Keratinocyte (primary cell): ENCODE results near the gene OAF. TPM values are rescaled to one million over a fixed set of nuclear protein-coding genes. Genes with fewer than 3 reads are reported as not detected.
A peak's percentile ranks its signal among the peaks of the same experiment; 100 is the strongest.

Source experiments
- DNase-seq: peaks from one replicate; pipeline ENCODE4 v3.0.0-alpha.2; 2011; ENCODE audit warnings: low read depth, missing footprints, low spot score
- FAIRE-seq: peaks from 2 replicates; lab custom pipeline; 2011; peaks lifted over from hg19 to GRCh38; lab: Jason Lieb, UNC
- H2AFZ ChIP-seq: 2 replicates; pipeline ENCODE4 v1.6.0; 2012; ENCODE audit warnings: low read length, control low read depth, inconsistent platforms; ENCODE audit not compliant: control insufficient read depth
- H3K27ac ChIP-seq: 2 replicates; pipeline ENCODE4 v1.5.1; 2011; ENCODE audit warnings: low read length; ENCODE audit not compliant: control insufficient read depth, insufficient read depth
- H3K27me3 ChIP-seq: 3 replicates; pipeline ENCODE4 v1.6.0; 2011; ENCODE audit warnings: low read length; ENCODE audit not compliant: control insufficient read depth, insufficient read depth; ENCODE audit errors: extremely low read depth
- H3K36me3 ChIP-seq, 2 experiments: 2 replicates in 1 of 2; 3 replicates in 1 of 2; pipeline ENCODE4 v1.5.1; 2011; ENCODE audit warnings: low read length in 2 of 2, mild to moderate bottlenecking in 1 of 2; ENCODE audit not compliant: control insufficient read depth in 2 of 2, insufficient read depth in 2 of 2; ENCODE audit errors: extremely low read depth in 1 of 2
- H3K4me1 ChIP-seq: 3 replicates; pipeline ENCODE4 v1.5.1; 2011; ENCODE audit warnings: low read length; ENCODE audit not compliant: control insufficient read depth, insufficient read depth; ENCODE audit errors: extremely low read depth
- H3K4me2 ChIP-seq: 3 replicates; pipeline ENCODE4 v1.6.0; 2011; ENCODE audit warnings: low read depth, low read length; ENCODE audit not compliant: control insufficient read depth, insufficient read depth; ENCODE audit errors: extremely low read depth
- H3K4me3 ChIP-seq, 3 experiments: fragments of 200-600 bp in 1 of 3; sonication (generic) in 1 of 3; 2 replicates in 2 of 3; 3 replicates in 1 of 3; pipeline ENCODE4 v1.5.1; 2011 to 2016; ENCODE audit warnings: low read length in 3 of 3, mild to moderate bottlenecking in 3 of 3, control low read depth in 2 of 3, inconsistent platforms in 1 of 3, low read depth in 1 of 3, mixed read lengths in 1 of 3, mixed run types in 1 of 3, moderate library complexity in 1 of 3; ENCODE audit not compliant: control insufficient read depth in 2 of 3, insufficient read depth in 2 of 3; ENCODE audit errors: extremely low read depth in 1 of 3
- H3K79me2 ChIP-seq: 2 replicates; pipeline ENCODE4 v1.6.0; 2012; ENCODE audit warnings: low read length; ENCODE audit not compliant: control insufficient read depth, insufficient read depth
- H3K9ac ChIP-seq: 3 replicates; pipeline ENCODE4 v1.6.0; 2011; ENCODE audit warnings: low read length; ENCODE audit not compliant: control insufficient read depth, insufficient read depth; ENCODE audit errors: extremely low read depth
- H3K9me1 ChIP-seq: 3 replicates; pipeline ENCODE4 v1.6.0; 2011; ENCODE audit warnings: low read length; ENCODE audit not compliant: control insufficient read depth, insufficient read depth; ENCODE audit errors: extremely low read depth
- H3K9me3 ChIP-seq: 2 replicates; pipeline ENCODE4 v1.5.1; 2012; ENCODE audit warnings: low read depth, low read length; ENCODE audit not compliant: control insufficient read depth
- H4K20me1 ChIP-seq: 3 replicates; pipeline ENCODE4 v1.6.0; 2011; ENCODE audit warnings: low read length; ENCODE audit not compliant: control insufficient read depth, insufficient read depth; ENCODE audit errors: extremely low read depth
- CTCF ChIP-seq, 3 experiments: IDR thresholded peaks in 1 of 3; conservative IDR thresholded peaks in 1 of 3; optimal IDR thresholded peaks in 1 of 3; 2 replicates in 2 of 3; 3 replicates in 1 of 3; pipeline versions ENCODE3 to v1.5.1; 2011; ENCODE audit warnings: low read length in 3 of 3, mild to moderate bottlenecking in 3 of 3, moderate library complexity in 2 of 3, control low read depth in 1 of 3, inconsistent platforms in 1 of 3; ENCODE audit not compliant: insufficient read depth in 2 of 3; ENCODE audit errors: extremely low read depth in 1 of 3
- EZH2 ChIP-seq: IDR thresholded peaks from one replicate; pipeline ENCODE4 v1.6.1; 2012; ENCODE audit warnings: inconsistent platforms, mild to moderate bottlenecking, low read length, moderate library complexity
- dilution Hi-C: fragments of 300-500 bp; cut with MboI; formaldehyde crosslinking; loops from one replicate; pipeline ENCODE4 v1.7.0; 2020; ENCODE audit warnings: low sequenced_read_pairs; ENCODE audit not compliant: extremely low pct_ligation_motif_present
- polyA plus RNA-seq, 5 experiments: library from polyadenylated mRNA; depleted of rRNA in 3 of 5; stranded (reverse) in 3 of 5; stranded (forward) in 1 of 5; unstranded in 1 of 5; fragments of >200 nt; gene quantifications; 1 replicate in 1 of 5; 2 replicates in 3 of 5; 3 replicates in 1 of 5; pipeline versions ENCODE4 v1.2.1 to v1.2.3, GENCODE V29; 2011 to 2012; ENCODE audit warnings: missing spikeins in 2 of 5, low read depth in 1 of 5, low replicate concordance in 1 of 5

Gene OAF
- polyA plus RNA-seq, 1 donor (not counting 4 experiments of a cell fraction or from before 2014, with no cell fraction given) = 11.2 TPM

- peaks cover 2% of the 10 kb centered on the region for H3K9me3 ChIP-seq
- no peak overlapping the region for H3K4me2 ChIP-seq
- dilution Hi-C loops = no loop called here
- H3K27ac ChIP-seq = no peak overlapping the region
- H3K27me3 ChIP-seq = peaks cover 5% of the 10 kb centered on the region
- no peaks in the 10 kb centered on the region for H3K79me2 ChIP-seq
- no peaks in the 10 kb centered on the region for H3K36me3 ChIP-seq
- DNase-seq (no peak), FAIRE-seq (no peak)
- no peaks in the 10 kb centered on the region for H4K20me1 ChIP-seq
- no peaks in the 10 kb centered on the region for H3K4me1 ChIP-seq
- H2AFZ ChIP-seq = no peak overlapping the region
- H3K4me3 ChIP-seq = no peak overlapping the region
- TF ChIP-seq EZH2 (no peak), CTCF (optimal IDR thresholded peaks at IDR 0.05 in 1 of 3, IDR thresholded peaks at IDR 0.05 in 1 of 3, conservative IDR thresholded peaks at IDR 0.05 in 1 of 3; ENCODE audit: extremely low read depth in 1 of 3, insufficient read depth in 2 of 3, low read length in 3 of 3) (no peak)
- H3K9ac ChIP-seq = no peak overlapping the region
- no peaks in the 10 kb centered on the region for H3K9me1 ChIP-seq
Observed at GRCh38 chr11:120228794-120229384, 18.1 kb downstream of the OAF start.

- H3K4me1 ChIP-seq = no peaks in the 10 kb centered on the region
- no peak overlapping the region for H3K9ac ChIP-seq
- no peak overlapping the region for H3K4me3 ChIP-seq
- peaks cover 11% of the 10 kb centered on the region for H3K27me3 ChIP-seq
- no peak overlapping the region for H3K27ac ChIP-seq
- FAIRE-seq = no peak
- no peaks in the 10 kb centered on the region for H4K20me1 ChIP-seq
- dilution Hi-C loops = no loop called here
- H3K9me3 ChIP-seq = peaks cover 2% of the 10 kb centered on the region
- TF ChIP-seq CTCF (optimal IDR thresholded peaks at IDR 0.05 in 1 of 3, IDR thresholded peaks at IDR 0.05 in 1 of 3, conservative IDR thresholded peaks at IDR 0.05 in 1 of 3; ENCODE audit: extremely low read depth in 1 of 3, insufficient read depth in 2 of 3, low read length in 3 of 3) = peak; percentile 56 to 66 (median 64)
- TF ChIP-seq EZH2 = no peak
- H3K9me1 ChIP-seq = no peaks in the 10 kb centered on the region
- no peak for DNase-seq
- no peak overlapping the region for H3K4me2 ChIP-seq
- H2AFZ ChIP-seq = no peak overlapping the region
- no peaks in the 10 kb centered on the region for H3K79me2 ChIP-seq
- H3K36me3 ChIP-seq = no peaks in the 10 kb centered on the region
Observed at GRCh38 chr11:120229451-120230424, 18.9 kb downstream of the OAF start.
